HG02970 (cell line): ENCODE data around the gene EXOSC6.
"Not testable (repeated sequence)": the region's sequence is repeated elsewhere in the genome, so short reads cannot be mapped to it uniquely, and the experiment has no call there.

Source experiments
- ATAC-seq: cut with Tn5 transposase; IDR thresholded peaks from one replicate; pipeline ENCODE4 v1.9.1; 2021; ENCODE audit warnings: mild to moderate bottlenecking, moderate library complexity, moderate number of reproducible peaks; ENCODE audit not compliant: unreplicated experiment, low FRiP score

EXOSC6 gene

DNA sequence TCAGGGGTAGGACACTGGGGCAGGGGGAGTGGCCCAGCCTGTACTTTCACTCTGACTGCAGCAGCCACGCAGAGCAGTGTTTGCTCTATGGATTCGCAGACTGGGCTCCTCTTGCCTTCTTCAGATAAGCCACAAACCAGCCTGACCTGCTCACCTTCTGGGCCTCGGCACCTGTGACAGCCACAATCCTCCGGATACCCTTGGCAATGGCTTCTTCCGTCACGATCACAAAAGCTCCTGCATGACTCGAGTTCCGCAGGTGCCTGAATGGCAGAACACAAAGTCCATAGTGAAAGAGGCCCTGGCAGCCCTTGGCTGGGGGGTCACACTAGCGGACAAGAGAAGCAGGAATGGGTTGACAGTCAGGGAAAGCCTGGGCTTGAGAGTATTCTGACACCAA lies 3.8 kb upstream of the EXOSC6 start:
- no peak for ATAC-seq

DNA sequence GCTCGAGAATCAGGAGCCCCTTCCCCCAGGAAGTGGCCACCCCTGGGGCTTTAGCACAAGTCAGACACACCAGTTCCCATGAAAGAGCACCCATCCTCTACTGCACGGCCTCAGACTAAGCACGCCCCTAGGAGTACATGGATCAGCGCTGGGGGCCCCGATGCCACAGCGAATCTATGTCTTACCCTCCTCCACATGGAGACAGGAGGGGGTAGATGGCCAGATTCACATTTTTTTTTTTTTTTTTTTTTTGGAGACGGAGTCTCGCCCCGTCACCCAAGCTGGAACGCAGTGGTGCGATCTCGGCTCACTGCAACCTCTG lies 3.2 kb upstream of the EXOSC6 start:
- no peak for ATAC-seq

DNA sequence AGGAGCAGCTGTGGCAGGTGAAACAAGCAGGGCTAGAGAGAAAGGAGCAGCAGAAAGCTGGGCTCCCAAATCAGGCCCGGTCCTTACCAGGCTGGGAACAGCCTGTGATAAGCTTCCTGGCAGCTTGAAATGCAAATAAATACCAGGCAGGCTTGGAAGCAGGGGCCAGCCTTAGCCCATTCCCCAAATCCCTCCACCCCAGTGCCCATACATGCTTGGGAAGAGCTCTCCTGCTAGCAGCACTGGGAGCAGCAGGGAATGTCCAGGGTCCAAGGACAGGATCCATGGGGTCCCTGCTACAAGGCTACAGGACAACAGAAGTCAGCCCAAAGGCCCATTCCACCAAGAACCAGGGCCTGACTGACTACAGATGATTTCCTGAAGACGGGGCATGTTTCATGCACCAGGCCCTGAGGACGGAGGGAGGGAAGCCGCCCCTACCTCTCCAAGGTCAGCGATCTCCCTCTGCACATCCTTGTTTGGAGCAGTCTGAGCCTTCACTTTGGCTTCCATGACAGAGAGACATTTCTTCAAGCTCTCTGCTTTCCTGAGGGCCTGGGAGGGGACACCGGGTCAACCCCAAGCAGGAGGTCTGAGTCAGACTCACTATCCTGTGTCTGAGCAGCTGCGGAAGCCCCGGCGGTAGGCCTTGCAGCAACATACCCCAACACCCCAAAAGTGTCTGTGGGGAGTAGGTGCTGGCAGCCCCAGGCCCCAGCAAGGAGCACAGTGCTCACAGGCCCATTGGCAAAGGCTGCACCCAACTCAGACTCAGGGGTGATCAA lies 2.6 kb upstream of the EXOSC6 start:
- ATAC-seq = no peak

DNA sequence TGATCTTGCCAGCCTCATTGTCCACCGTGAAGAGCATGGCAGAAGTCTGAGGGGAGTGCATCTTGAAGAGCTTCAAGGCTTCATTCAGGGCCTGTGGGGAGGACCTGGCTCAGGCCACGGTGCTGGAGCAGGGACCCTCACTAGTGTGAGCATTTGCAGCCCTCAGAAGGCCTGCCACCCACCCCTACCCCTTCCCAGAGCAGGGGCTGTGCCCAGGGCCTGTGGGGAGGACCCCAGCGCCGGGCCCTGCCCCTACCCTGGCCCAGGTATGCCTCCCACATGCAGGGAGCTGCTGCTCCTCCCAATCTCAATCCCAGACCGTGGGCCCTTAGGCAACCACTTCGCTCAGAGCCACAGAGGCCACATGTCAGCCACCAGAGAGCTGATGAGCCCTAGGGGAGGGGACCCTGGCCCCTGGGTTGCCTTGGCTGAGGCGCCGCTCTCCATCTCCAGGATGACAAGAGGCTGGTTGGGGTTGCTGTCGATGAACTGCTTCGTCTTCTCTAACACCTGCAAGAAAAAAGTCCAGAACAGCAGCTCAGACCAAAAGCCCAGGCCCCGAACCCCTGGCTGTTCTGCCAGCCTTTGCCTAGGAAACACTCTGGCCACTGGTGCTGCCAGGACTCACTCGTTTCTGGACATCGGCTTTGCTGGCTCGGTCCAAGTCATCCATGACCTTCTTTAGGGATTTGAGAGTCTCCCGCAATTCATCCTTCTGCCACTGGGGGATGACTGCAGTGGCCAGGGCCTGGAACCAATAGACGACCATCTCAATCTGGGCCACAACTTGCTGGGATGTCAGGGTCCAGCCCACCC lies 1.8 kb upstream of the EXOSC6 start:
- no peak for ATAC-seq

DNA sequence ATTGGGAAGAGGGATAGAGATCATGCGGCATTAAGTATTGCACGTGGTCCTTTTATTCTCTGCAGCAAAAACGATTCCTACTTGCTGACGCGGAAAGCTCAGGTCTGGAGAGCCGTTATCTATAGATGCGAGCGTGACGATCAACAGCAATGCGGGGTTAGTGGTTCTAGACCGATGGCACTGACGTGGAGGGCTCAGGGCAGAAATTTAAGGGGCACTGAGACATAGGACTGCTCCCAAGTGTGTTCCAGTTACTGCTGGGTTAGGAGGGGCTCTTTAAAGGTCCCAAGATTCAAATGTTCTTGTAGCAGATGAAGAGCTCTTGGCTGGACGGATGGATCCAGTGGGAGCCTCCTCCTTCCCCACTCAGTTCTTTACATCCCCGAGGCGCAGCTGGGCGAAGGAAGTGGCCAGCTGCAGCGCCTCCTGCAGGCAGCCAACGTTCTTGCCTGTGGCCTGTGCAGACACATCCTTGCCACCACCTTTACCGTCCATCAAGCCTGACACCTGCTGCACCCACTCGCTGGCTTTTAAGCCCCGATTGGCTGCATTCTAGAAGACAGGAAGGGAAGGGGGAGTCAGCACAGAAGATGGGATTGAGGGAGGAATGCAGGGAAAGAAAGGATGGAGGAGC lies 732 bp upstream of the EXOSC6 start:
- ATAC-seq = no peak

DNA sequence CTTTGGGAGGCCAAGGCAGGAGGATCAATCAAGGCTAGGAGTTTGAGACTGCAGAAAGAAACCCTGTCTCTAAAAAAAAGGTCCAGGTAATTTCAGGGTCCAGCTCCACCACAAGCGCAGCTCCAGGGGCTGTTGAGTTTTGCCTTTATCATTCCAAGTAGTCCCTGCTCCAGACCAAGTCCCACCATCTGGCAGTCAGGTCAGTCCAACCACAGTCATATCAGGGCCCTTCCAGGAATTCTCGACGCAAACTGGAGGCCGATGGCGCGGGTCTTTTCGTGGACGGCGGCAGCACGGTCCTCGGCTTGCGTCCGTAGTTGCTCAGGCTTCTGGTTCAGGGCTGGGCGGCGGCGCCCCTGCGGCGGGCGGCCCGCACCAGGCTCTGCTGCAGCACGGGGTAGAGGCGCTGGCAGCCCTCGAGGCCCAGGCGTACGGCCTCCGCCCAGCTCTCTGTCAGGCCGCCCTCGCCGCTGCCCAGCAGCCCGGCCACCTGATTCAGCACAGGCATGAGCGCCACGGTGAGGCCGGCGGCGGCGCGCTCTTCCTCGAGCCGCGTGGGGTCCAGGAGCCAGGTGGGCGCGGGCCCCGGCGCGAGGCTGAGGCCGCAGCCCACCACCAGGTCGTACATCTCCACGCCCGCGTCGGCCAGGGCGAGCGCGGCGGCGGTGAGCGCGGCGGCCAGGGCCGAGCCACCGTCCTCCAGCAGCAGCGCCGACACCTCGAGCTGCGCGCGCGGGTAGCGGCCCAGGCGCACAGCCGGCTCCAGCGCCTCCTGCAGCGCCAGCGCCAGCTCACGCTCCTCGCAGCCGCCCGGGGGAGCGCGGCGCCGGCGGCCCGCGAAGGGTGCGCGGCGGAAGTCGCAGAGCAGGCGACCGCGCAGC lies 752 bp downstream of the EXOSC6 start:
- ATAC-seq = peak; percentile 41

DNA sequence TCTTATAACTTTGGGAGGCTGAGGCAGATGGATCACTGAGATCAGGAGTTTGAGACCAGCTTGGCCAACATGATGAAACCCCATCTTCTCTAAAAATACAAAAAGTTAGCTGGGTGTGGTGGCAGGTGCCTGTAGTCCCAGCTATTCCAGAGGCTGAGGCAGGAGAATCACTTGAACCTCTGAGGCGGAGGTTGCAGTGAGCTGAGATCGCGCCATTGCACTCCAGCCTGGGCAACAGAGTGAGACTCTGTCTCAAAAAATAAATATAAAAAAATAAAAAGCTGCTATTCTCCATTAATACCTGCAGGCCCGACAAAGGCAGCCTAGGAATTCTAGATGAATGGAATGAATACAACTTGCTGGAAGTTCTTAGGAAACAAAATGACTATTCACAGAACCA lies 2.0 kb downstream of the EXOSC6 start:
- ATAC-seq = not testable (repeated sequence)

DNA sequence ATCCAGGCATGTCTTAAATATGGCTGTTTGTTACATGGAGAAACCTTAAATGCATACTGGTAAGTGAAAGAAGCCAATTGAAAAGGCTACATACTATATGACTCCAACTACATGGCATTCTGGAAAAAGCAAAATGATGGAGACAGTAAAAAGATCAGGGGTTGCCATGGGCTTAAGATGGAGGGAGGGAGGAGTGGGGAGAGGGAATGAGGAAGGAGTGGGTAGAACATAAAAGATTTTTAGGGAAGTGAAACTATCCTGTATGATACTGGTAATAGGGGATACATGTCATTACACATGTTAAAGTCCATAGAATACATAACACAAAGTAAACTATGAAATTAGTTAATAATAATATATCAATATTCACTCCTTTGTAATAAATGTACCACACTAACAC lies 13.0 kb downstream of the EXOSC6 start:
- not testable (repeated sequence) for ATAC-seq

DNA sequence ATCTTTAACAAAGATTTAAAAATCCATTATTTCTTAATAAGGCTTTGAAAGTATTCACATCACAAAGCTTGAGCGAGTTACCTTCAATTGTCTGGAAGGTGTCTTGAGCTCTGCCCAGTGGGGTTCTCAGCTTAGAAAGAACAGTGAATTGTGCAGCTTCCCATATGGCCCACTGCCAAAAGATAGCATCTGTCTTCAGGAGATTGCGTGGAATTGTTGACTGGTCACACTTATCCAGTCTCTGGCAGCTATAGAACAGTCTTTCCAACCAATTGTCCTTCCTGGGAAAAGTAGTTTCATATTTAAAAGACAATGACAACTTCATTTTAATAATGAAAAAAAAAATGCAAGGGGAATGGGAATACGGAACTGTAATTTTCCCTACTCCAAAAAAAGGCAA lies 19.9 kb downstream of the EXOSC6 start:
- ATAC-seq = not testable (repeated sequence)

DNA sequence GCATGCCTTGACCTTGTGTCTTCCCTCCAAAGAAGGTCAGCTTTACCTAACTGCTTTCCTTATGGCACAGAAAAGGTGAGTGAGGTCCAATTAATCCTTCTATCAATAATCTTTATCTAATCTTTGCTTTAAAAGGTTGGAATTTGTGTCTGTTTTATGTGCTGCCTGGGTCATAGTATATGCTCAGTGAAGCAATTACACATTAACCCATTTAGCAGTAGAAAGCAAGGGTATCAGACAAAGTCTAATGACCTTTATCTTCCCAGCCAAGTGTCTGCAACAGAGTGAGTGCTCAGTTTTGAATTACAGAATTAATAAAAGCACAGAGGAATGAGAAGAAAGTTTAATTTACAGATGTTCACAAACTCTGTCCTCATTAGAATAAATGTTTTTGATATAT lies 25.7 kb downstream of the EXOSC6 start:
- ATAC-seq = not testable (repeated sequence)

DNA sequence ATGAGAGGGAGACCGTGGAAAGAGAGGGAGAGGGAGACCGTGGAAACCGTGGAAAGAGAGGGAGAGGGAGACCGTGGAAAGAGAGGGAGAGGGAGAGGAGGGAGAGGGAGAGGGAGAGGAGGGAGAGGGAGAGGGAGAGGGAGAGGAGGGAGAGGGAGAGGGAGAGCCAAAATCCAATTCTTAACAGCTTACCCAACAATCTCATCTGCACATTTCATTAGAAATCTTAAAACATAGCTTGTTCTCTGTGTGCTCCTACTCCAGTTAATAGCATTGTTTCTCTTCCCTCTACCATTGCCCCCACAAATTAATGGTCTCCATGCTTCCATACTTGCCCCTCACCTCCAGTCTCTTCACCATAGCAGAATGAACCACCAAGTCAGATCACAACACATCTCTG lies 26.3 kb downstream of the EXOSC6 start:
- not testable (repeated sequence) for ATAC-seq

DNA sequence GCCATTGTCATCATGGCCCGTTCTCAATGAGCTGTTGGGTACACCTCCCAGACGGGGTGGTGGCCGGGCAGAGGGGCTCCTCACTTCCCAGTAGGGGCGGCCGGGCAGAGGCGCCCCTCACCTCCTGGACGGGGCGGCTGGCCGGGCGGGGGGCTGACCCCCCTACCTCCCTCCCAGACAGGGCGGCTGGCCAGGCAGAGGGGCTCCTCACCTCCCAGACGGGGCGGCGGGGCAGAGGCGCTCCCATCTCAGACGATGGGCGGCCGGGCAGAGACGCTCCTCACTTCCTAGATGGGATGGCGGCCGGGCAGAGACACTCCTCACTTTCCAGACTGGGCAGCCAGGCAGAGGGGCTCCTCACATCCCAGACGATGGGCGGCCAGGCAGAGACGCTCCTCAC lies 27.1 kb downstream of the EXOSC6 start:
- ATAC-seq = not testable (repeated sequence)

DNA sequence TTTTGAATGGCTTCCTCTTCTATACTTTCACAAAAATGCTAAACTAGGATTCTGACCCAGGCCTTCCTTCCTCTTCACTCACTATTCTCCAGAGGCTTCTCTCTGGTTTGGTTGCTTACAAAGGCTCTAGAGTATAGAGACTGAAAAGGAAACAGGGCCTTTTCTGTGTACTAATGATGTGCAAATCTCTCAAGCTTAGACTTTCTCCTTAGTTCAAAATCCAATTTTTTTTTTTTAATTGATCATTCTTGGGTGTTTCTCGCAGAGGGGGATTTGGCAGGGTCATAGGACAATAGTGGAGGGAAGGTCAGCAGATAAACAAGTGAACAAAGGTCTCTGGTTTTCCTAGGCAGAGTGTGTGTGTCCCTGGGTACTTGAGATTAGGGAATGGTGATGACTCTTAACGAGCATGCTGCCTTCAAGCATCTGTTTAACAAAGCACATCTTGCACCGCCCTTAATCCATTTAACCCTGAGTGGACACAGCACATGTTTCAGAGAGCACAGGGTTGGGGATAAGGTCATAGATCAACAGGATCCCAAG lies 27.7 kb downstream of the EXOSC6 start:
- not testable (repeated sequence) for ATAC-seq

DNA sequence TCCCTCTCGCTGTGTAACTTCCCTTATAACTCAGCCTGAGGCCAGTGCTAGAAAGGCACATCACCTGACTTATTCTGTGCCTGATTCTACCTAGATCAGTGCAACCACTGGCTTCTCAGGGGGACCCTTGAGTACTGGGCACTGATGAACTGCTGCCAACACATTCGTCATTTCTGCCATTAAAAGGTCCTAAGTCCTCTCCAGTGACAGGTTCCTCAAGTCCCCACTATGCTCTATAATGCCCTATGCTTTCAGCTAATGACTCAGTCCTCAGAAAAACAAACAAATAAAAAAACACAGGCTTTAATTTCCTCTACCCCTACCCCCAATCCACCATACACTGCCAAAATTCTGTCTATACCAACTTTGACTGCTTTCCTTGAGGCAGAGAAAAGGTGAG lies 28.5 kb downstream of the EXOSC6 start:
- ATAC-seq = not testable (repeated sequence)

DNA sequence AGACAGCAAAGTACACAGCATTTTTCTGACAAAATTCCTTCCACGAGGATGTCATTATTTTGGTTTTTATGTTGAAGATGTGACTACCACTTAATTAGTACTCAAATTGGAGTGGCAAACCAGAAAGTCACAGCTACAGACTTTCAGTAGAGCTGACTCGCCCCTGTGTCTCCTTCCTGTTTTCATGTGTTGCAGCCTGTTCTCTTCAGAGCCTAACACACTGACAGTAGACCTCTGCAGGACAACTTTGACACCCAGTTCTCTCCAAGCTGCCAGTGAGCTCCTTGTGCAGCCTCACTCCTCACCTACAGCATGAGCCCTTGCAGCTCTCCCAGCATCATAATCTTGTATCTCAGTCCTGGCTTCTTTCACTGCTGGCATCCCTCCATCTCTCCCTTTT lies 29.2 kb downstream of the EXOSC6 start:
- not testable (repeated sequence) for ATAC-seq

DNA sequence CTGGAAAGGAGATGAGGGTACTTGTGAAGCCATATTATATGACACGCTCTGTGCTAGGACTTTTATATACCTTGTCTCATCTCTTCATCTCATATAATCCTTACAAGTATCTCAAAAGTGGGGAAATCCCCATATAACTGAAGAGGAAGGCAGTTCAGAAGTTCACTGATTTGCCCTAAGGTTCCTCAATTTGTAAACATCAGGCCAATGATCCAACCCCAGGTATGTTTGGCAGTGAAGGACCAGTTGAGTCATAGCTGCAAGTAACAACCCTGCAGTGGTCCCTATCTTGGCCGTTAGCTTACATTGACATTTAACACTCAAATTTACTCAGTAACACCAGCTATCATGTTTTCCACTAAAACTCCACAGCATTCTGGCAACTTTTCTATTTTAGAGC lies 33.2 kb downstream of the EXOSC6 start:
- not testable (repeated sequence) for ATAC-seq

DNA sequence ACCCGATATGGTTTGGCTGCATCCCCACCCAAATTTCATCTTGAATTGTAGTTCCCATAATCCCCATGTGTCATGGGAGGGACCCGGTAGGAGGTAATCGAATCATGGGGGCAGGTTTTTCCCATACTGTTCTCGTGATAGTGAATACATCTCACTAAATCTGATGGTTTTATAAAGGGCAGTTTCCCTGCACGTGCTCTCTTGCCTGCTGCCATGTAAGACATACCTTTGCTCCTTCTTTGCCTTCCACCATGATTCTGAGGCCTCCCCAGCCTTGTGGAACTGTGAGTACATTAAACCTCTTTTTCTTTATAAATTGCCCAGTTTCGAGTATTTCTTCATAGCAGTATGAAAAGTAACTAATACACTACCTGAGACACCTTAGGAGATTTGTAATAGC lies 45.4 kb downstream of the EXOSC6 start:
- not testable (repeated sequence) for ATAC-seq

DNA sequence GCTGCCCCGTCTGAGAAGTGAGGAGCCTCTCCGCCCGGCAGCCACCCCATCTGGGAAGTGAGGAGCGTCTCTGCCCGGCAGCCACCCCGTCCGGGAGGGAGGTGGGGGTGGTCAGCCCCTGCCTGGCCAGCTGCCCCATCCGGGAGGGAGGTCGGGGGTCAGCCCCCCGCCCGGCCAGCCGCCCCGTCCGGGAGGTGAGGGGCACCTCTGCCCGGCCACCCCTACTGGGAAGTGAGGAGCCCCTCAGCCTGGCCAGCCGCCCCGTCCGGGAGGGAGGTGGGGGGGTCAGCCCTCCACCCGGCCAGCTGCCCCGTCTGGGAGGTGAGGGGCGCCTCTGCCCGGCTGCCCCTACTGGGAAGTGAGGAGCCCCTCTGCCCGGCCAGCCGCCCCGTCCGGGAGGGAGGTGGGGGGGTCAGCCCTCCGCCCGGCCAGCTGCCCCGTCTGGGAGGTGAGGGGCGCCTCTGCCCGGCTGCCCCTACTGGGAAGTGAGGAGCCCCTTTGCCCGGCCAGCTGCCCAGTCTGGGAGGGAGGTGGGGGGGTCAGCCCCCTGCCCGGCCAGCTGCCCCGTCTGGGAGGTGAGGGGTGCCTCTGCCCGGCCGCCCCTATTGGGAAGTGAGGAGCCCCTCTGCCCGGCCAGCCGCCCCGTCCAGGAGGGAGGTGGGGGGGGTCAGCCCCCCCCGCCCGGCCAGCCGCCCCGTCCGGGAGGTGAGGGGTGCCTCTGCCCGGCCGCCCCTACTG lies 46.9 kb downstream of the EXOSC6 start:
- not testable (repeated sequence) for ATAC-seq

DNA sequence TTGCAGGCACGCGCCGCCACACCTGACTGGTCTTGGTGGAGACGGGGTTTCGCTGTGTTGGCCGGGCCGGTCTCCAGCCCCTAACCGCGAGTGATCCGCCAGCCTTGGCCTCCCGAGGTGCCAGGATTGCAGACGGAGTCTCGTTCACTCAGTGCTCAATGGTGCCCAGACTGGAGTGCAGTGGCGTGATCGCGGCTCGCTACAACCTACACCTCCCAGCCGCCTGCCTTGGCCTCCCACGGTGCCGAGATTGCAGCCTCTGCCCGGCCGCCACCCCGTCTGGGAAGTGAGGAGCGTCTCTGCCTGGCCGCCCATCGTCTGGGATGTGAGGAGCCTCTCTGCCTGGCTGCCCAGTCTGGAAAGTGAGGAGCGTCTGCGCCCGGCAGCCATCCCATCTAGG lies 47.7 kb downstream of the EXOSC6 start:
- not testable (repeated sequence) for ATAC-seq
